GM18502 (cell line): ENCODE measurements around the gene FBXL14.

Source experiments
- ATAC-seq: cut with Tn5 transposase; IDR thresholded peaks from one replicate; pipeline ENCODE4 v1.9.1; 2021; ENCODE audit warnings: mild to moderate bottlenecking; ENCODE audit not compliant: unreplicated experiment, poor library complexity

The FBXL14 gene

DNA sequence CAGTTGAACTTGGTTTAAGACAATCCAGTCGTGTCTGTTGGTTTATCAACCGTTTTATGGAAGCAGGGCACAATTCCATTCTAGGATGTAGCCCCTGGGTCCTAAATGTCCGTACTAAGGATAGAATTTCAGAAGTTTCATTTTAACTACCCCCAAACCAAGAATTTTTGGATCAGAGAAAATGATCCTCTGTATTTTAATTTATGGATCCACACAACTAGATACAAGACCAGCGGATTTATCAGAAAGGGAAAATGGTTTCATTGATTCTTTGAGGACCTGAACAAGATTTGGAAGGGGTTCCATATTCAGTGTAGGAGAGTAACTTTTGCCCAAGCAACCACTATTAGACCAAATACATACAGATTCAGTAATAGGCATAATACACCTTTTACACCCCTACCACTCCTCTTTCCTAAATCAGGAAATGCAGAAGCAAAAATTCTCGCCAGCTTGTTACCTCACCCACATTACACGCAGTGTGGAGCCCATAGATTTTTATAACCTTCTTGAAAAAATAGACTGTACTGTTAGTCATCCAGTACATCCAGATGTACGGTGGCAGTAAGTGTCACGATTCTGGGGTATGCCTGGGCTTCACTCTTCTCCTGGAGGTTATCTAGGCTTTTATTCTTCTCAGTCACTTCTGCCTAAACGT lies 1.4 kb upstream of the FBXL14 start:
- no peak for ATAC-seq

DNA sequence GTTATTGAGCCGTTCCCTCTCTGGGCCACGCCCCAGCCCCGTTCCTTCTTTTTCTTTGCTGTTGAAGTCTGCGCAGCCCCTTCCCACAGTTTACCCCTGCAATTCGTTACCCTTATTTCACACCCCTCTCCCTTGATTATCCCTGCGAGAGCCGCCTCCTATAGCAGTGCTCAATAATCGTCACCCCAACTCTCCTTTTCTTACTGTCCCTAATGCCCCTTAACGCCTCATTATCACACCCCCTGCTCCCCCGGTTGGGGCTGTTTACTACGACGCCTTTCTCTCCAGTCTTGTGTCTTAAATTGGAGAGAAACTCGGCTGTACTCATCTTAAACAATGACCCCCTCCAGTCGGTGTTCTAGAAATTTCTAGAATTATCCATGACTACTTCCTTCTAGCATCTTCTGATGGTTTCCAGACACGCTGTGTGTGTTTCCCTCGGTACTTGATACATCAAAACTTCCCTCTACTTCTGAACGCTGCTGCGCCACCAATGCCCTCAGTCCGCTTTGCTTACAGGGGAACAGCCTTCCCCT lies 713 bp upstream of the FBXL14 start:
- ATAC-seq: no peak

DNA sequence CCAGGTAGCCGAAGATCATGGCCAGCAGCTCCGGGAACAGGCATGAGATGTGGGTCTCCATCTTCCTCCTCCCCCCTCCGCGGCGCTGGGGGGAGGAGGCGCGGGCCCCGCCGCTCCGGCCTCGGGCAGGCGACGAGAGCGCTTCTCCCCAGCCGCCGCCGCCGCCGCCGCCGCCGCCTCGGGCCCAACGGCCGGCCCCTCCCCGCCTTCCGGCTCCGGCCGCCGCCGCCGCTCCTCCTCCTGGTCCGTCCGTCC lies 448 bp downstream of the FBXL14 start:
- peak; percentile 52 for ATAC-seq

DNA sequence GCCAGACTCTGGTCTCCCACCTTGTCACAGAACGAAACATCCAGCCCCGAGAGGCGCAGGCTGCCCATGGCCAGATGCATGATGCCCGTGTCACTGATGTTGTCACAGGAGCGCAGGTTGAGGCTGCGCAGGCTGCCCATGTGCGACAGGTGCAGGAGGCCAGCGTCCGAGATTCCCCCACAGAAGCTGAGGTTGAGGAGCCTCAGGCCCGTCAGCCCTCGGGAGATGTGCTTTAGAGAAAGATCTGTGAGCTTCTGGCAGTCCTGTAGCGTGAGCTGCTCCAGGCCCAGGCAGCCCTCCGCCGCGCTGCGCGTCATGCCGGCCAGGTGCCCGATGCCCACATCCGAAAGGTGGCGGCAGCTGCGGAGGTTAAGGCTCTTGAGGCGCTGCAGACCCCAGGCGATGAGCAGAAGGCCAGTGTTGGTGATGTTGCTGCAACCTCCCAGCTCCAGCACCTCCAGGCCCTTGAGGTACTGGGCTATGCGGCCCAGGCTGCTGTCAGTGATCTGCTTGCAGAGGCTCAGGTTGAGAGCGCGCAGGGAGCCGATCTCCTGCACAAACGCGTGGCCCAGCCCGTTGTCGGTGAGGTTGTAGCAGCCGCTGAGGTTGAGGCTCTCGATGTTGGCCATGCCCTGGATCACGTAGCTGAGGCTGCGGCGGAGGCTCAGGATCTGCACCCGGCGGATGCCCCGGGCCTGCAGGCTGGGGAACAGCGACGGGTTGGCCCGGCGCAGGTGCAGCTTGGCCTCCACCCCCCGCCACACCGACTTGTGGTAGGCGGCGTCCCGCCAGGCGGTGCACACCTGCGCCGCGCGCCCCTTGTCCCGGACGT lies 991 bp downstream of the FBXL14 start:
- ATAC-seq: peak; percentile 26

DNA sequence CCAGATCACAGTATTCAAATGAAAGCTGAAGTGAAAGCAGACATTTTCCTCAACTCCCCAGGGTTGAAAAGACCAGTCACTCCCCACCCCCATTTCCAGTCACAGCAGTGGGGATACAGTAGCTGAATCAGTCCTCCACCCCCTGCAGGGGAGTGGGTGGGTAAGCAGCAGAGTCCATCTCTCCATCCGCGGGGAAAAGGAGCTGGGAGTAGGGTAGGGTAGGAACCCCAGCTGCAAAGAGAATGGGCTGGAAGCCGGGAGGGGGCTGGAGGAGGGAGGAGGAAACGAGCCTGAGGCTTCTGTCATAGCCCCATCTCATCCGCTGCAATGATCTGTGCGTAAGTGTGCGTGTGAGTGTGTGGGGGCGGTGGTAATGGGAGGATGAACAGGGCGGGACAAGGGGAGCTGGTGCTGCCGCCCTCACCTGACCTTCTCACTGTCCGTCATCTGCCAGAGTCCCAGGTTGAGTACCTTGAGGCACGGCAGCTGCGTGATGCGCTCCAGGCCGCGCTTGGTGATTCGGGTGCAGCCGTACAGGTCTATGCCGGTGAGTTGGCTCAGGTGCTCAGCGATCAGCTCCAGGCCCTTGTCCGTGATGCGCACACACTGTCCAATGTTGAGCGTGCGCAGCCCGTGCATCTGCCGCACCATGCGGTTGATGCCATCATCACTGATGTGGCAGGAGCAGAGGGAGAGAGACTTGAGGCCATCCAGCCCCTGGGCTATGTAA lies 1.8 kb downstream of the FBXL14 start:
- ATAC-seq: no peak

DNA sequence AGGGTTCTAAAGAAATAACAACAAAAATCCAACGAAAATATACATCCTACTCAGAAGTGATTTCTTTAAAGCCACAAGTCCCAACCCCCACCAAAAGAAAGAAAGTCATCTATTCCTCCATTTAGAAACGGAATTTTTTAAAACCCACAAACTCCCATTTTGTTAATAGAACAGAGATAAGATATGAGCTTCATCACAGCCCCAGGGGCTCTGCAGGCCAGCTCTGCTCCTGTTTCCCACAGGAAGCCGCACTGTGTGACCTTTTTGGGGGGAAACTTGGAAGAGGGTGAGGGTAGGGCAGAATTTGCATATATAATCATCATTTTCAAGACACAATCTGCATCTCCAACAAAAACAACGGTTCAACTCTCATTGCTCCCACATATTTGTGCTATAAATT lies 2.8 kb downstream of the FBXL14 start:
- no peak for ATAC-seq

DNA sequence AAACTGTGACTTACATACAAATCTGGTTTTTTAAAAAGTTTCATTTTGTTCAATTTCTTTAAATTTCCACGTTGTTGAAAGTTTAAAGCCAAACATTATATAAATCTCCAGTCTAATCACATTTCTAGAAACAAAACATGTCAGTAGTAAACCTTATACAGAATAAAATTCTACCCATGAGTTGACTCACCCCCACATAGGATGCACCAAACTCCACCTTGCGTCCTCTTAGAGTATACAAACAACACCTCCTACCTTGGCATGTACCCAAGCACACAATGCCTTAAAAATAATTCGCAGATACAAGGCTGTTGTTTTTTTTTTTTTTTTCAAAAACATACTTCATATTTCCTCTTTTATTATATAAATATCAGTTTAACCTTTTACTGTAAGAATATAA lies 3.3 kb downstream of the FBXL14 start:
- no peak for ATAC-seq

DNA sequence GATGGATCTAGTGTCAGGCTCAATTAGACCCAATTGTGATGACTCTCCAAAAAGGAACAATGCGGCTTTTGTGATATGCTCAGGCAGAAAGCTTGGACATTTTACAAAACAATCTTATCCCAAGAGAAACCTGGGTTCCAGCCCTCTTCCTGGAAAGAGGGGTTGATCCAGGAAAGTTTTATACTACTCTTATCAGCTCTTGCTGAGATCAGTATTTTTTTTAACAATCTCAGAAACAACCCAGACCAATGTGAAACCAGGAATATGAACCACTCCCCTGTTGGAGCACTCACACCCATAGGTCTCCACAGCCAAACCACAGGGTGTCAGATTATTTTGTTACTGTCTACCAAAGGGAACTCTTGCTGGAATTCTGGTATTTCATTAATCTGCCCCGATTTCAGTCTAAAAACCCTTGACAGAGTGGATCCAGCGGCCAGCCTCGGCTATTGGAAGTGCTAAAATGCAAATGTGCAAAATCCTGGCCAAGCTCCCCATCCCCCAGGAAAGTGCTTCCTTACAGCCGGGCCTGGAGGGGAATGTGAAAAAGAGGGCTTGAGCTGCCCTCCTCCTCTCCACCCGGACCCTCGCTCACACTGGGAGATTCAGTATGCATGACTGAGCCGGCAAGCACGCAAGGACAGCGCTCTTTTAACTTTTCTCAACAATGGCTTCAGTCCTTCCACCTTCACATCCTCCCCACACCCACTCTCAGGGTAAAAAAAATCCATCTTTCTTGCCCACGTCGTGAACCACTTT lies 4.0 kb downstream of the FBXL14 start:
- ATAC-seq: no peak

DNA sequence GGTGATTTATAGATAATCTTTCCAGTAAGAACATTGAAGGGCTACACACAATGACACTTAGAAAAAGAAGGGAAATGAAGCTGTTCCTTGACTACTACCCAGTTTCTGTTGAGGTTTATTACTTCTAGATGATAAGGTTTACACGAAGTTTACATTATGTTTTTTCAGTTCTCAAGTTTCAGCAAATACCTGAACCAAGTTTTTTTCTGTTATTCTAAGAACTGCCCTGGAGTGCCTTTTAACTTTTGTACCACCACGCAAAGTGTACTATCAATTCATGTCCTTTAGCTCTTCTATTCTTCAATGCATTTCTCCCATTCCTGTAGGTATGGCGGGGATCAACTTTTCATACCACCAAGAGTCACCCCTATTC lies 5.8 kb downstream of the FBXL14 start:
- no peak for ATAC-seq

DNA sequence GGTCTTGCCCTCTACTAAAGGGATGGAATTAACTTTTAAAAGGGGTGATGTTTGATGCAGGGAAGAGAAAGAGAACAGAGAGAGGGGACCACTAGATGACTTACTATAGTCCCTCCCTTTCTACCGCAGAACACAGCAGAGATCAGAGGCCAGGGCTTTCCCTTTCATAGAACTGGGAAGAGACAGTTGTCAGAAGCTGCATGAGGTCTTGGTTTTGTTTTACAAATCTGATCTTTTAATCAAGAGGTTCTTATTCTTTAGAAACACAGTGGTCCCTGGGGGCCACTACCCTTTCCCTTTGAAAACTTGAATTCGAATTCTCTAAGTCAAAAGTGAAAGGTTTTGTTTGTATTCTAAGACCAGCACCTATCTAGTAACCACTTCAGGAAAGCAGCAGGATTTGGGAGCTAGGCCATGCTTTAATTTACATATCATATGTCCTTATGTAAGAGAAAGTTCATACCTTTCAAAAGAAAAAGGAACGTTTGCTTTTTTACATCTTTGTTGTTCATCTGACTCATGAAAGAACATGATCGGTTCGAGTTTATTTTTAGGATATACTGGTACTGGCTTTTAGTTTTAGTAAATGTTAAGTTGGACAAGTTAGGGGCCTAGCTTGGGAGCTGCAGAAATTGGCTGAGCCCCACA lies 6.3 kb downstream of the FBXL14 start:
- no peak for ATAC-seq

DNA sequence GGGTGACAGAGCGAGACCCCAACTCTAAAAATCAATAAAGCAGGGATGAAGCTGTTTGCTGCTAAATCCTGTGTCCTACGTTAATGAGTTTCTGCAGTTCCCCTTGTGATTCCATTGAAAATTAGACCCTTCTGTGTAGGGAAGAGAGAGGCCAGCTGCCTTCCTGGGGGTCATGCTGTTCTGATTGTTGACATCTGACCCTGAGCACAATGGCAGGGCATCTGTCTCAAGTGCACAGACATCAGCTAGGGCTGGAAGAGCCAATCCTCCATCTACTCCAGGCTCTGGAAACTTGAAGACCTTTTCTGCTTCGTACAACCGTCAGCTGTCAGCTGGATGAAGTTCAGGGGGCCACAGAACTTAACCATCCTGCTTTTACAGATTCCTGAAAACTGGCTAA lies 10.1 kb downstream of the FBXL14 start:
- ATAC-seq: no peak

DNA sequence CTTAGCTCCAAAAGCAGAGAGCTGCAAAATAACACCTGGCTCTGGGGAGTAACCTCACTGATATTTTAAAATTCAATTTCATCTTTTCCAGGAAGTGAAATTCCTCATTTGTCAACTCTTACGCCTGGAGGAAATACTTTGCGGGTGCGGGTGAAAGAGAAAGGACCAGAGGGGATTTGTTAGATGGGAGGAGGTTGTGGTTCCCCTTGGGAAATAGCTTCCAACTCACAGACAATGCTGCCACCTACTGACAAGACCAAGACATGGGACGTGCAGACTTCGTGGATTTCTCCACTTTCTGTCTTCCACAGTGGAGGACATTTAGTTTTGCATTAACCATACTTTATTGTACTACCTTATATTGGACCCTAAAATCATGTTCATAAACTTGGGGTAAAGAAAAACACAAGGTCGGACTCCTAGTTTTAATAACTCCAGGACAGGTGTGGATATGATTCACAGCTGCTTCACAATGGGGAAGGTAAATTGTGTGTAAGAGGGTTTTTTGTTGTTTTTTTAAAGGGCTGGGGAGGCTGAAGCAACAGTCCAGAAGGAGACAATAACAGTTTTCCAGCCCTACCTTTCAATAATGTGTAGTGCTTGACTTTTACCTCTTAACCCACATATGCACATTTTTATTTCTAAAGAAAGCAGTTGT lies 10.8 kb downstream of the FBXL14 start:
- ATAC-seq: no peak

DNA sequence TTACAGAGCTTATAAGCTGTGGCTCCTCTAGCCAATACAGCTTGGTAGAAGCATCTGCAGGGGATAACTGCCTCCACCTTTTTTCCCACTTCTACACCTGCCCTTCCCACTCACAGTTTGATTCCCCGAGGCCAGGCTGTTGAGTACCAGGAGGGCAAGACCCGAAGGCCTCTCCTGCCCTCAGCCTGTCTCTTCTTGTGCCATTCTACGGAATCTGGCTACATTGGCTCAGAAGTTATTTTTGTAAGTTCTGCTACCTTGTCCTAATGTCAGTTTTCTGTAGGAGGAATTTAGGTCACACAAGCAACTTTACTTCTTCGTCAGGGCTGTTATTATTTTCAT lies 11.7 kb downstream of the FBXL14 start:
- no peak for ATAC-seq

DNA sequence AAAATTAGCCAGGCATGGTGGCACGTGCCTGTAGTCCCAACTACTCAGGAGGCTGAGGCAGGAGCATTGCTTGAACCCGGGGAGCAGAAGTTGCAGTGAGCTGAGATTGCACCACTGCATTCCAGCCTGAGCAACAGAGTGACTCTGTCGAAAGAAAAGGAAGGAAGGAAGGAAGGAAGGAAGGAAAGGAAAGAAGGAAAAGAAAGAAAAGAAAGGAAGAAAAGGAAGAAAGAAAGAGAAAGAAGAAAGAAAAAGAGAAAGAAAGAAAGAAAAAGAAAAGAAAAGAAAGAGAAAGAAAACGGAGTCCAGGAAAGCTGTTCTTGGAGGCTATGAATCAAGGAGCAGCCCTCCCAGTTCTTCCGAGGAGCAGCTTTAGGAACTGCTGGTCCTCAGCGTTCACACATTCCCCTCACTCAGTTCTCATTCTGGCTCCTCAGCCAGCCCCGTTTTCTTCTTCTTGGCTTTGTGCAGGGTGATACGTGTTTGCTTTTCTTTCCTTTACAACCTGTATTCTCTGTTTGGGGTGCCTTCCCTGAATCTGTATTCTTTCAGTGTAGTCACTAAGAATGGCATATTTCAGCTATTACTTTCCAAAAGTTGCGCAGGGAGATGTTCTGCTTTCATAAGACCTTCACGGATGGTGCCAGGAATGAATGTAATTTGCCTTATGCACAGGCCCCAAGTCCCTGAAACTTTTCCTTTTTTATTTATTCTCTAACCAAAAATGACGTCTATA lies 12.2 kb downstream of the FBXL14 start:
- no peak for ATAC-seq

DNA sequence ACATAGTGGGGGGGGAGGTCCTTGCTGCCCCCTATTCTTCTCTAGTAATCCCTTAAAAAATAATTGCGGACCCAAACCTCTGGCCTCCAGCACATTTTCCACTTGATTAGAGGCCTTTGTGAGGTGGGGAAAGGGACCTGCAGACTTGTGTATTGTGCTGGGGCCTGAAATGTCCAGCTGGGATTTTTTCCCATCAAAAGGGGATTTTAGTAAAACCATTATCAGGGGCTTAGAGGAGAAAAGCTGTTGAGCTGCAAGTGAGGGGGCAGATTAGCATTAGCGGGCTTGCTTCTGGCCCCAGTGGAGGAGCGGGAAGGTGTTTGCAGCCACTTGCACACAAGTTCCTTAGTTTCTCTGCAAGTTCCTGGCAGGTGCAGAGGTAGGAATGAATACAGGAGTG lies 13.9 kb downstream of the FBXL14 start:
- no peak for ATAC-seq

DNA sequence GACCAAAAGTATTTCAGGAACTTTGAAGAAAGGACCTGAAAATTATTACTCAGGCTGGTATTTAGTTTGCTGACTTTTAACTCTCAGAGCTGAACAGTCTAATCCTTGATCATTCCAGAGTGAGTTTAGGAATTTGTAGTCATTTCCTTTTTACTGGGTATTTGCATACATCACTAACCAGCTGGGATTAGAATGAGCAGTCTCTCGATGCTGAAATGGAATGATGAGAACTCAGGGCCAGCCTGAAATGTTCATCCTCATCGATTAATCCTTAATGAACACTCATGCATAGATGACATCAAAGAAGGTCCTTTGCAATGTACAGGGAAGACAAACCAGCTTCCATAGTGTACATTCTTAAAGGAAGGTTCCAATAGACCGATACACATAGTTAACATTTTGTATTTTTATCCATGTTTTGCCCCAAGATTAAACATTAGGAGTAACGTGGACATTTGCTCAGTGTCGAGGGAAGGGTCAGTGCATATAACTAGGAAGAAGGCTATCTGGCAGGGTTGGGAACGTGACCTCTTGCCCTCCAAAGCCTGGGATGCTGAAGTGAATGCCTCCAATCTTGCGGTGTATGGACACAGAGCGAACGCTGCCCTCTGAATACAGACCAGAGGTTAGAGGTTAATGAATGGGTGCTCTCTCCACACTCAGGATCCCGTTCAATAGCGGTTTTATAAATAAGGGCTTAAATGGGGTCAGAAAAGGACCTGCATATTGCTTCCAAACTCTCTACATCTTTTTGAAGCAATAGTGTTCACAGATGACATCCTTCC lies 14.5 kb downstream of the FBXL14 start:
- no peak for ATAC-seq

DNA sequence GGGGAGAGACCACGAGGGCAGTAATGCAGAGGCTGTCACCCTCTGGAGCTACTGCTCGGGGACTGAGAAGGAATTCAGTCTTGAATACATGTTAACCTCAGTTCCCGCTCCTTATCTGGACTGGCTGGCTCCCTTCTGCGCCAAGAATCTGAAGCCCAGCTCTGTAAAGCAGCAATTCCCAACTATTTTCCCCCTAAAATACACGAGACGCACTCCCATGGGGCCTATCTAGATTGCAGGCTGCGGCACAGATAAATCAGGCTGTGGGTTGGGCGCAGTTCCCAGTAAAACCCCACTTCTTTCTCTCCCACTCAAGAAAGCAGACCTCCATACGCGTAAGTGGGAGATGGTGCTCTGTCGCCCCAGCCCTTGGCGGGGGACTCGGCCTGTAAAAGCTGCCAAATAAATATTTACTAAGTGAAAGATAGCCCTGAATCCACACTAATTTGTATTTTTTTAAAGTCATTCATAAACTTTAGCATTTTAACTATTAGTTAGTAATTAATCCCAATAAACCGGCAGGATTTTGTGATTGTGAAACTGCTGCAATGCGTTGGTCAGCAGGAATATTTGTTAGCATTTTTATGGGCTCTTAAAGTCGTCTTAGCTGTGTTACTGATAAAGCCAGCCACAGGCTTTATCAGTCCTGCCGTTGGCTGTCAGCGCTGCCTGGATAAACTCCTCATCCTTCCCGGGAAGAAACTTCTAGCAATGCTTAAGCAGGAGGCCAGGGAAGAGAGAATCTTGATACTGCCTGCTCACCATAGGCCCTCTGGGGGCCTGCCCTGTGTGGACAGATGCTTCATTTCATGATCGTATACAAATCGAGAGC lies 17.8 kb downstream of the FBXL14 start:
- no peak for ATAC-seq
